Caki2 (cell line): Measurements from ENCODE around the gene SSTR5. TPM values are rescaled to one million over a fixed set of nuclear protein-coding genes. Genes with fewer than 3 reads are reported as not detected.

Experiments
- DNase-seq: peaks from one replicate; pipeline ENCODE4 v3.0.0-alpha.2; 2015; ENCODE audit warnings: low read depth
- in situ Hi-C: cut with HindIII; loops from 2 replicates; pipeline ENCODE4 v1.10.0; 2016; ENCODE audit warnings: low sequenced_read_pairs, low pct_unique_long_range_greater_than_20kb, mixed read lengths
- total RNA-seq: library from RNA; depleted of rRNA; stranded (reverse); fragments of >200 nt; shearing (Covaris generic); gene quantifications from 2 replicates; pipeline ENCODE4 v1.2.3, GENCODE V29; 2014; ENCODE audit warnings: low replicate concordance

The SSTR5 gene
- total RNA-seq, 1 experiment from 2014 or later = 9.1 TPM

DNA sequence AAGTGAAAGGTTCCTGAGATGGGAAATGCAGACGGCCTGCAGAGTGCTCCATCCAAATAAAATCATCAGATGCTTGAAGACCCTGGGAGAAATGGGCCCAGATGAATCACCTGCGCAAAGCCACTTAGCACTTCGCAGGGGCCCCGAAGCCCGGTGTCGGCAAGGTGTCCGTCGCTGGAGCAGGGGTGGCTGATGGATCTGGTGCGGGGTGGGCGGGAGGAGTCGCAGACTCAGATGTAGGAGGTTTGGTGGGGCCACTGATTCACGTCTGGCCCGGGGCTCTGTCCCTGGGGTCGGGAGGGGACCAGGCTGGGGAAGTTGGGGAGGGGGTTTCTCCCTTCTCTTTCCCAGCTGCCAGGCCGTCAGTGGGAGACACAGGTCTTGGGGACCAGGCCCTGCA lies 21.6 kb upstream of the SSTR5 start:
- in situ Hi-C loops = no loop called here
- DNase-seq = no peak

DNA sequence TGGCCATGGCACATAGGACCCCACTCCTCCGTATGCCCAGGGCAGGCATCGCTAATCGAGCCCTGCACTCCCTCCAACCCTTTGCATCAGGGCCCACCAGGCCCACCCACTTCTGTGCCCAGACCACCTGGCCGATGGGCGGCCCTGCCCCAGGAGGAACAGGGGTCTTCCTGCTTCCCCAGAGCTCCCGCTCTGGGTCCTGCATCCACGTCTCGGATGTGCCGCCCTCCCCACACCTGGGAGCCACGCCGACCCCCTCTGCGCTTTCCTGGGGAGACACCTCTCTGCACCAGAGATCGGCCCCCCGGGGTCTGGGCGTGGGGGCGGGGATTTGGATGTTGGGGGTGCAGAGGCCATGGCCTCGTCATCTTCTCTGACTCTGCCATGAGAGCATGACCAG lies 21.1 kb upstream of the SSTR5 start:
- no peak for DNase-seq
- in situ Hi-C loops = no loop called here

DNA sequence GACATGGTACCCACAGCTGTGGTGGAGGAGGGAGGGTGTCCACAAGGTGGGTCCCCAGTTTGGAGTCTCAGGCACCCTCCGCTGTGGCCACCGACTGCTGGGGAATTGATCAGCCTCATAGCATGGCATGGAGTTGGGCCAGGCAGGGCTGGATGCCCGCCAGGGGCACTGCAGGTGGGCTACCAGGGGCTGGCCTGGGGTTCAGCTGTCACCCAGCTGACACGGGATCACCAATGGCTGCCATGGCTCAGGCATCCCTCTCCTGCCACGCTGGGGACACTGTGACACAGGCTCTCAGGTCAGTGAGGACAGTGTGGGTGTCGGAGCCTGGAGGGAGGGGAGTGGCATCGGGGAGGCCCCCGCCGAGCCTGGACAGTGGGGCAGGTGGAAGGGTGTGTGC lies 19.8 kb upstream of the SSTR5 start:
- no peak for DNase-seq
- in situ Hi-C loops = no loop called here

DNA sequence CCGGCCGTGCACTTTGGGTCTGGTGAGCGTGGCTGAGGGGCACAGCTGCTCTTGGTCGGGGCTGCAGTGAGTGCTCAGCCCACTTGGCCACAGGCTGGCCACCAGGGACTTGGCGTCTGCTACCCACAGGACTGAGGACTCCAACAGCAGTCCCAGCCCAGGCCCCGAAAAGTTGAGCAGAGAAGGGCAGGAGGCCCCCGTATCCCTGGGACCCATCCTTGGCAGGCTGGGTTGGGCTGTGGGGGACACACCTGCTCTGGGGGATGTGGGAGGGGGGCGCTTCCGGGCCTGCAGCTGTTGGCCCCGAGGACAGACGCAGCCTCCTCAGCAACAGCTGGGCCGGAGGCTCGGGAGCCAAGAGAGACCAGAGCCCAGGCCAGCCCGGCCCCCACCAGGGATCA lies 19.4 kb upstream of the SSTR5 start:
- in situ Hi-C loops = no loop called here
- DNase-seq = no peak

DNA sequence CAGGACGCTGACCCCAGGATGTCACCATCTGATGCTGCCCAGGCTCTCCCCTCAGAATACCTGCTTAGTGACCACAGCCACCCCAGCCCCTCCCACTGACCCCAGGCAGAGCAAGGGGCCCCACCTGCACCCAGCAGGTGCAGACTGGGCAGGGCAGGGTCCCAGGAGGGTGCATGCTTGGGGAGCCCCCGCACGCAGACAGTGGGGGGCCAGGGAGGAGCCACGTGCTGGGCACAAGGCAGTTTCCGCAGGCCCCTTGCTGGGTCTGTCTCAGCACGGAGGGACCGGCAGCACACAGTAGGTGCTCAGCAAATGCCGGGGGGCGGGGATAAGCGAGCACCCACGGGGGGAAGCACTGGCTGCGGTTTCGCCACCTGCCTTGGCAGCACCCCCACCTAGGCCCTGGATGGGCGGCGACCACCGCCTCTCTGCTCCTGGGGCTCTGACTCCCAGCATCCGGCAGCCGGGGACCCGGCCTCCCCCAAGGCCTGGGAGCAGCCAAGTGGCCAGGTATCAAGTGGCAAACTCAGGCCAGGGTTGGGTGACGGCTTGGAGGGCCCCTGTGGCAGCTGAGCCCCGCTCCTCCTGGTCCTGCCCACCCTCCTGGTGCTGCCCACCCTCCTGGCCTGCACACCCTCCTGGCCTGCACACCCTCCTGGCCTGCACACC lies 18.7 kb upstream of the SSTR5 start:
- no peak for DNase-seq
- in situ Hi-C loops = no loop called here

DNA sequence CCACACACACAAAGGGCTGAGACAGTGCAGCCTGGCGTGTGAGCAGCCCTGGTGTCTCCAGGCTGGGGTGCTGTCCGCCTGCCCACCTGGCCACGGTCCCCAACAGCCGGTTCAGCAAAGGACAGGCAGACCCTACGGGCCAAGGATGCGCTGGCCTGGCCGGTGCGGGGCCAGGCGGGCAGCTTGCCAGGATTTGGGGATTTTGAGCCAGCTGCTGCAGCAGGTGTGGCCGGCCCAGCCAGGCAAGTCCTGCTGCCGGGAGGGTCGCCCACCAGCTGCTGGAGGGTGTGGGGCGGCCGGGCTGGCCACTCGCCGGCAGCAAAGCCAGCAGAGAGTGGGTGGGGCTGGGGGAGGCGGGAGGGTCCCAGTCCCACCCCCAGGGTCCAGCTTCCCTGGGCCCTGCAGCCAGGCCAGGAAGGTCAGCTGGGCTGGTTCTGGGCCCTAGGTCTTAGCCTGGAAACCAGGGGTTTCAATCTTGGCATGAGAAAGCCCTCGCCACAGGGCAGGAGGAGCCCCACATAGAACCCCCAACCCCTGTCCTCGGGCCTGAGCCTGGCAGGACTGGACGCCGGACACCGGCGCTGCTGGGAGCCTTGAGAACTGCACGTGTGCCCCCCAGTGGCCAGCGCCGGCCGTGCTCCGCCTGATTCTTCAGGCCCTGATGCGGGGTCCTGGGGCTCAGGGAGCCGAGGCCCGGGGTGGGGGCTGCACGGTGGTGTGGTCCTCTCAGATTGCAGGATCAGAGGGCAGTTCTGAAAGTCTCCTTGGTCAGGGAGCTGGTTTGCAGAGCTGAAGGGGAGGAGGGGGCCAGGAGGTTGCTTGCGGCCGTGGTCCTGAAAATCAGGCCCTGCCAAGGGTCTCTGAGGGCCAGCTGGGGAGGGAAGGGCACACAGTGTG lies 17.6 kb upstream of the SSTR5 start:
- DNase-seq = no peak
- in situ Hi-C loops = no loop called here

DNA sequence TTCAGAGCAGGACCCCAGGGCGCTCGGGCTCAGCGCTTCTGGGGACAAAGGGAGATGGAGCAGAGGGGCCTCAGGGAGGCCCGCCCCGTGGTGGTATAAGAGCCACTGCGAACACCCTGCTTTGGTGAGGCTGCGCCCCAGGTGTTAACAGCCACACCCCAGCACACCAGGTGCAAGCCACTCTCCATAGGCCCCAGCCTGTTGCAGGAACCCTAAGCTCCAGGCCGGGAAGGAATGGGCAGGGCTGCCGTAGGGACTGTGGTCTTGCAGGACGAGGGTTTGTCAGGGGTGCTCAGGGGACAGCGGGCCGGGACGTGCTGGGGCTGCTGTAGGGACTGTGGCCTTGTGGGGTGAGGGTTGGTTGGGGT lies 17.0 kb upstream of the SSTR5 start:
- DNase-seq = no peak
- in situ Hi-C loops = no loop called here

DNA sequence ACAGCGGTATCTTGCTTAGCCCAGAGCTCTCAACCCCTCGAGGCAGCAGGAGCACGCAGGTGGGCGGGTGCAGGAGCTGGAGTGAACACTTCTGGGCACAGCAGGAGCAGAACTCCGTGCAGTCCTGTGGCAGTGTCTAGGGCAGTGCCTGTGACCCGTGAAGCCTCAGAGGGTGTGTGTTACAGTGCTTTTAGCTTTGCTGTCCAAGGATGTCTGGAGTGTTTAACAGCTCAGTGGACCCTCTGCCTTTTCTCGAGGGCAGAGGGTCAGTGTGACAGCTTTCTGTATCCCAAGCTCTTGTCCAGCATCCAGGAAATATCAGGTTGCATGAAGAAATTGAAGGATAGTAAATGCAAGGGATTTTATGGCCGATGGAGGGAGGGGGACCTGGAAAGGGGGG lies 16.4 kb upstream of the SSTR5 start:
- in situ Hi-C loops = no loop called here
- DNase-seq = no peak

DNA sequence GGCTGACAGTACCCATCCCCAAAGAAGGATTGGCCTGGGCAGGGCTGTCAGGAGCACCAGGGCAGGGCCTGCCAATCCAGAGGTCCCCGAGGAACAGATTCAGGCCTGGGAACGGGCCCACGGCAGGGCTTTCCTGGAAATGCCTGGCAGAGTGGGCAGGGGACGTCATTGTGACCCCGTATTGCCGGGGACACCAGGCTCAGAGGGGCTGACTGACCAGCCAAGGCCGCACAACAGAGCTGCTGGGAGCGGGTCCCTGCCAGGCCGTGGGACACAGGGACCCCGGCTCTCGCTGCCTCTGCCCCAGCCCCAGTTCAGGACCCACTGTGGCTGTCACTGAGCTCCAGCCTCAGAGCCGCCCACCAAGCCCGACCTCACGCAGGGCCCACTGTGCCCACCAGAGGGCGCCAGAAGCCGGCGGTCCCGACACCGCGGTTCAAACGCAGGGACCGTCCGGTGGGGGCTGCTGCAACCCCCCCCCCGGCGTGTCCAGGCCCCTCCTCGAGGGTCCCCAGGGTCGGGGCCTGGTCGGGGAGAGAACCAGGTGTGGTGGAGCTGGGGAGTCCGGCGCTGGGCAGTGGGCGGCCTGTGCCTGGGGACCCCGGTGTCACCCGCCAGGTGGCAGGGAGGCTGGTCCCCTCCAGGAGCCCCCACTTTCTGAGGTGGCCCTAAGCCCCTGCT lies 15.2 kb upstream of the SSTR5 start:
- in situ Hi-C loops = no loop called here
- DNase-seq = no peak

DNA sequence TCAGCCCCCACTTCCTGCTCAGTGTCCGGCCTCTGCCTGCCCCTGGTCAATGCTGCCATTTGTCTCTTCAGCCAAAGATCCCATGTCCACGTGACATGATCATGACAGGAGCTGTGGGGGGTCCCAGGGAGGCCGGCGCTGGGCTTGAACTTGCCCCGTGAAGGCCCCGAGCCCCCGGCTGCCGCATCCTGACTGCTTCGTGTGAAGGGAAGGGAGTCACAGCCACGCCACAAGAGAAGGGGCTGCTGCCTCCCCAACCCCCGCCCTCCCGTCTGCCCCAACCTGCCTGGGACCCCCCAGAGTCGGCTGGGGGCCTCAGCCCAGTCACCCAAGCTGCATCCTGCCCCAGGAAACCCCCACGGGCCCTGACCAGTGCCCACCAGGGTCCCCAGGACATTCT lies 14.3 kb upstream of the SSTR5 start:
- no peak for DNase-seq
- in situ Hi-C loops = no loop called here

DNA sequence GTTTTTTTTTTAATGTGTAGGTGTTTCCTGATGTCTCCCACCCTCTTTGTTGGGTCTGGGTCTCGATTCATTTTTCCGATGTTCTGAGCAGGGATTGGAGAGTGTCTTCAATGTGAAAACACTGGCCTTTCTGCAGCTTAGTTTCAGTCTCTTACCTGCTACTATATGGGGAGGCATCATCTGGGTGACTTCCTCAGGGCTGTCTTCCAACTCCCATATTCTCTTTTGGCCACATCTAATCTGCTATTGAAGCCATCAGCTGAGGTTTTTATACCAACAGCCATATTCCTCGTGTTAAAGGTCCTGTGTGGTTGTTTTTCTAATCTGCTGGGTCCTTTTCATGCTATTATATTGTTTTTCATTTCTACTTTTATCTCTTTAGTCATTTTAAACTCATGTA lies 13.2 kb upstream of the SSTR5 start:
- DNase-seq = no peak
- in situ Hi-C loops = no loop called here

DNA sequence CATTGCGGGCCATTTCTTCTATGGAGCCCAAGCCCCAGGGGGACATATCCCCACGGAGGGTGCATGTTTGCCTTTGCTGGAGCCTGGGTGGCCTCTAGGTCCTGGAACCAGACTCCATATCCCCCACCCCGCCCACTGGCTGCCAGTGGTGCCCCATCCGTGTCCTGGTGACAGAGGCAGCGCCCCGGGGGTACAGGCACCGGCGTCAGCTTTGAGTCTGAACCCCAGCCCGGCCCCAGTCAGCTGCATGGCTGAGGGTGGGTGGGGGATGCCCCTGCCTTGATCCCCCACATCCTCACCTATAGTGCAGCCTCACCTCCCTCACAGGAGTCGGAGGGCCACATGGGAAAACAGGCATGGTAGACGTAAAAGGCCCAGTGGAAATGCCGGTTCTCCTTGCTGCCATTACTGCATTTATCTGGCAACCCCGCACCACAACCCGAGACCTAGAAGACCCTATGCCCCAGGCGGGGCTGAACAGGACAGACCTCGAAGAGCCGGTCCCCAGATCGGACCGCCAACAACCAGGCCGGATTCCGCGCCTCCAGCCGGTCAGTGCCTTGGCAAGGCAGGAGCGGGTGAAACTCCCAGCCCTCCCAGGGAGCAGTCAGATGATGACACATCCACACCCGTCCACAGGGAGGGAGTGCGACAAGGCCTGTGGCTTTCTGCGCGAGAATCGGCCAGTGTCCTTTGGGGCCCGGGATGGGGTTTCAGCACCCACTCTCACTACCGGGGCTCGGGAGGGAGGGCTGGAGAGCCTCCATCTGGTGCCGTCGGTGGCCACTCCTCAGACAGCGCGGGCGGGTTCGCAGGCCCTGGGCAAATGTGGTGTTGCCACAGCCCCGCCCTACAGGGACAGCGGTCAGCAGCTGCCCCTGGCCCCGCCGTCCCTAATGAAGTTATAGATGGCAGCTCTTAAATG lies 11.9 kb upstream of the SSTR5 start:
- in situ Hi-C loops = no loop called here
- DNase-seq = no peak

DNA sequence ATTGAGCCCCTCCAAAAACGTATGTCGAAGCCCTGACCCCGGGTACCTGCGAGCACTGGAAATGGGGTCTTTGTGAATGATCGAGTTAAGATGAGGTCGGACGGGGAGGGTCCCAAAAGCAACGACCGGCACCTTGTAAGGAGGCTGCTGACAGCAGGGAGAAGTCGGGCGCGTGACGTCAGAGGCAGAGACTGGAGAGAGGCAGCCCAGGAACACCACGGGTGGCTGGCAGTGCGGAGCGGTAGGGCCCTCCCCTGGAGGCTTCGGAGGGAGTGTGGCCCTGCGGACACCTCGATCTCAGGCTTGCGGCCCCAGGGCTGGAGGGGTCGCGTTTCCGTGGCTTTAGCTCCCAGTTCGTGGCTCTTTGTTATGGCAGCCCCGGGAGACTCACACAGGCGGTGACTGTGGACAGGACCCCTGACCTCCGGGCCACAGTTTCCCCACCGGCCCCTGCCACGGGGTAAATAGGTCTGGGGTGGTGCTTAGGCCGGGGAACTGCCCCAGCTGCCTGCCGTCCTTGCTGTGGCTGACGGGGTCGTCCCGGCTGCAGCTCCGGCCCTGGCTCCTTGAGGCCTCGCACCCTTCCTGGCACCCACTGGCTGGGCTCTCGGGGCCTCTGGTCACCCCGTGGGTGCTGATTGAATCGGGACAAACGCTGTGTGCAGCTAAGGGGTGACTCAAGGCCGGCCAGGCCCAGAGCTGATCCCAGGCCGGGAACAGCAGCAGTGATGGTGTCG lies 10.6 kb upstream of the SSTR5 start:
- in situ Hi-C loops = no loop called here
- no peak for DNase-seq

DNA sequence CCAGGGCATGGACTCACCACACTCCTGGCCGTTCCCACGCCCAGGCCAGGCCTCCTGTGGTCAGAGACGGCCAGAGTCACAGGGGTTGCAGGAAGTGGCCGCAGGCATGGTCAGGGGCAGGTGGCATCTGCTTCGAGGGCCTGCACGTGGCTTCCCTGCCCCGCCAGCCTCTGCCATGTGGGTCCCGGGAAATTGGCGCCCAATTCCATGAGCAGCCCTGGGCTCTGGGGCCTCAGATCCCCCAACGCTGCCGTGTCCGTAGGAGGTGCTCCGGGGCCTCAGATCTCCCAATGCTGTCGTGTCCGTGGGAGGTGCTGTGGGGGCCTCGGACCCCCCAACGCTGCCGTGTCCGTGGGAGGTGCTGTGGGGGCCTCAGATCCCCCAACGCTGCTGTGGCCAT lies 9.7 kb upstream of the SSTR5 start:
- no peak for DNase-seq
- in situ Hi-C loops = no loop called here

DNA sequence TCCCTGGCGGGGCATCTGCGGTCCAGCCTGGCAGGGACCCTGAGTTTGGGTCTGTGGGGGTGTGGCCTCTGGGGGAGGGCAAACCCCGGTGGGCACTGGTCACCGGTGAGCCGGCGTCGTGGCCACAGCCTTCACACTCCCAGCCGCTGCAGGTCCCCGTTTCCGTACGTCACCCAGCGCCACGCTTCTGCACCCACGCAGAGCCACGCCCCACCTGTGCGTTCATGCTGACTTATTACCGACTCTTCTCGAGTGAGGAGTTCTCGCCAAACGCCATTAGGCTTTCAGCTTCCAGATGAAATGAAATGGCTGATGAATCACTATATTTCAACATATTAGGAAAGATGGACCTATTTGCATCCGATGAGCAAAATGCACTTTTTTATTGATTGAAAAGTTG lies 8.8 kb upstream of the SSTR5 start:
- in situ Hi-C loops = no loop called here

DNA sequence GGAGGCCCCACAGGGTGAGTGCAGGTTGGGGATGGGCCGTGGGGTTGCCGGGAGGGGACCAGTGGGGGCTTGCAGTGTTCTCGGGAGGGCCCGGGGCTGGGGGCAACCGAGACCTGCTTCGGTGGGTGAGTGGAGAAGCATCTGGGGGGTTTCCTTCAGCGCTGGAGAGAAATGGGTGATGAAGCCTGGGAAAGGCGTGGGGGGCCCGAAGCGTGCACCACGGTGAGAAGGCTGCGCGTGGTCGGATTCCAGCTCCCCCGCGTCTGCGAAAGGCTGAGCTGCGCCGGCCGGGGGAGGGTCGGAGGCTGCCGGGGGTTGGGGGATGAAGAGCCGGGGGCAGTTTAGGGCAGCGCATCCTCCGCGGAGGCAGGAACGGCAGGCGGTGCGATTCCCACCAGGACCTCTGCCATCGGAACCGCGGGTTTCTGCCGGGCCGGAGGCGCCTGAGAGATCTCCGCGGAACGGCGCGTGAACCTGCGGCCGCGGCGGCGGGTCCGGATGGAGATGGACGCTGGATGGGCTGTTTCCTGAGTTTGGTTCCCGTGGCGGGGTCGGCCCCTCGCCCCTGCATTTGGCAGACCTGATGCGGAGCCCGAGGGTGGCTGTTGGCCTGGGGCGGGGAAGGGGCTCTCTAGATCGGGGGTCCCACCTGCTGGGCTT lies 6.9 kb upstream of the SSTR5 start:
- DNase-seq = no peak
- in situ Hi-C loops = no loop called here

More for the DNA sequence above, 8.8 kb upstream of the SSTR5 start:
- no peak for DNase-seq

DNA sequence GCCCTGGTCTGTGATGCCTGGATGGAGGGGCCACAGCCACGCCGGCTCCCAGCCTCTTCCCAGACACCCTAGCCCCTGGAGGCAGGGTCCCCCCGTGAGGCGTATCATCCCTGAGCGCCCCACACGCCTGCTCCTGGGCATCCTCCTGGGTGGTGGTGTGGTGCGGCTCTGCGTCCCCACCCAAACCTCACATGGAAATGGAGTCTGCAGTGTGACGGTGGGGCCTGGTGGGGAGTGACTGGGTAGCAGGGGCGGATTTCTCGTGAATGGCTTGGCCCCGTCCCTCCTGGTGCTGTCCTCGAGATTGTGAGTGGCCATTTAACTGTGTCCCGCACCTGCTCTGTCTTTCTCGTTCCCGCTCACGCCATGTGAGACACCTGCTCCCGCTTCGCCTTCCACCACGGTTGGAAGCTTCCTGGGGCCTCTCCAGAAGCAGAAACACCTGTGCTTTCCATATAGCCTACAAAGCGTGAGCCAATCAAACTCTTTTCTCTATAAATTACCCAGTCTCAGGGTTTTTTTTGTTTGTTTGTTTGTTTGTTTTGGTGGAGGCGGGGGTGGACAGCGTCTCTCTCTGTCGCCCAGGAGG lies 5.9 kb upstream of the SSTR5 start:
- in situ Hi-C loops = no loop called here
- no peak for DNase-seq
